Ishikawa (cell line): ENCODE measurements around the gene ARID1B.

Experiments used
- CEBPB ChIP-seq: IDR thresholded peaks from 2 replicates; pipeline ENCODE4 v1.6.1; 2012
- CREB1 ChIP-seq: IDR thresholded peaks from 2 replicates; pipeline ENCODE4 v1.6.1; 2012; ENCODE audit warnings: low read depth
- EGR1 ChIP-seq: IDR thresholded peaks from 2 replicates; pipeline ENCODE4 v1.6.1; 2012
- EP300 ChIP-seq: IDR thresholded peaks from 2 replicates; pipeline ENCODE4 v1.6.1; 2012; ENCODE audit warnings: borderline replicate concordance
- FOXM1 ChIP-seq: IDR thresholded peaks from 2 replicates; pipeline ENCODE4 v1.6.1; 2012; ENCODE audit warnings: low read depth, borderline replicate concordance
- MAX ChIP-seq: IDR thresholded peaks from 2 replicates; pipeline ENCODE4 v1.6.1; 2012
- NFIC ChIP-seq: IDR thresholded peaks from 2 replicates; pipeline ENCODE4 v1.6.1; 2012
- RAD21 ChIP-seq: IDR thresholded peaks from 2 replicates; pipeline ENCODE4 v1.6.1; 2012; ENCODE audit warnings: low read depth
- REST ChIP-seq: IDR thresholded peaks from 2 replicates; pipeline ENCODE4 v1.6.1; 2012; ENCODE audit warnings: low read depth, mild to moderate bottlenecking
- TAF1 ChIP-seq: IDR thresholded peaks from 2 replicates; pipeline ENCODE4 v1.6.1; 2012; ENCODE audit warnings: low read depth, mild to moderate bottlenecking
- TCF12 ChIP-seq: IDR thresholded peaks from 2 replicates; pipeline ENCODE4 v1.6.1; 2012; ENCODE audit warnings: low read depth
- TEAD4 ChIP-seq: IDR thresholded peaks from 2 replicates; pipeline ENCODE4 v1.6.1; 2012
- USF1 ChIP-seq: IDR thresholded peaks from 2 replicates; pipeline ENCODE4 v1.6.1; 2012
- YY1 ChIP-seq: IDR thresholded peaks from 2 replicates; pipeline ENCODE4 v1.6.1; 2012; ENCODE audit warnings: low read depth
- ZBTB7A ChIP-seq: IDR thresholded peaks from 2 replicates; pipeline ENCODE4 v1.6.1; 2012; ENCODE audit warnings: low read depth

Gene ARID1B

GRCh38 chr6:156994215-156995076 lies 217.3 kb downstream of the ARID1B start:
- TF ChIP-seq TCF12 (no peak), USF1 (no peak), TEAD4 (no peak), NFIC (no peak), ZBTB7A (no peak), RAD21 (no peak), FOXM1 (no peak), YY1 (no peak), MAX (no peak), EP300 (no peak), CREB1 (no peak), CEBPB (no peak), EGR1 (no peak), REST (no peak), TAF1 (no peak)

- TF ChIP-seq TAF1 (no peak), USF1 (no peak), CEBPB (no peak), ZBTB7A (no peak), RAD21 (no peak), REST (no peak), YY1 (no peak), EGR1 (no peak), TCF12 (no peak)
Observed at GRCh38 chr6:156995502-156995901, 218.3 kb downstream of the ARID1B start.

GRCh38 chr6:156996265-156996664 lies 219.1 kb downstream of the ARID1B start:
- TF ChIP-seq REST (no peak), EP300 (no peak)

- no peak for TF ChIP-seq REST
- no peak for TF ChIP-seq CEBPB
- no peak for TF ChIP-seq EP300
- no peak for TF ChIP-seq NFIC
- TF ChIP-seq TAF1, result no peak
- no peak for TF ChIP-seq CREB1
- no peak for TF ChIP-seq TCF12
- TF ChIP-seq USF1, result no peak
- TF ChIP-seq EGR1, result no peak
- TF ChIP-seq FOXM1, result no peak
- TF ChIP-seq MAX, result no peak
Observed at GRCh38 chr6:156998794-156999330, 221.7 kb downstream of the ARID1B start.
